Measurements from ENCODE around the gene ADAMTSL1. TPM values are rescaled to one million over a fixed set of nuclear protein-coding genes. Genes with fewer than 3 reads are reported as not detected.

ADAMTSL1 gene
- total RNA-seq, 6 donors from 2014 or later, result 0.44 to 6.4 (median 2.3) TPM; not detected in 1

DNA sequence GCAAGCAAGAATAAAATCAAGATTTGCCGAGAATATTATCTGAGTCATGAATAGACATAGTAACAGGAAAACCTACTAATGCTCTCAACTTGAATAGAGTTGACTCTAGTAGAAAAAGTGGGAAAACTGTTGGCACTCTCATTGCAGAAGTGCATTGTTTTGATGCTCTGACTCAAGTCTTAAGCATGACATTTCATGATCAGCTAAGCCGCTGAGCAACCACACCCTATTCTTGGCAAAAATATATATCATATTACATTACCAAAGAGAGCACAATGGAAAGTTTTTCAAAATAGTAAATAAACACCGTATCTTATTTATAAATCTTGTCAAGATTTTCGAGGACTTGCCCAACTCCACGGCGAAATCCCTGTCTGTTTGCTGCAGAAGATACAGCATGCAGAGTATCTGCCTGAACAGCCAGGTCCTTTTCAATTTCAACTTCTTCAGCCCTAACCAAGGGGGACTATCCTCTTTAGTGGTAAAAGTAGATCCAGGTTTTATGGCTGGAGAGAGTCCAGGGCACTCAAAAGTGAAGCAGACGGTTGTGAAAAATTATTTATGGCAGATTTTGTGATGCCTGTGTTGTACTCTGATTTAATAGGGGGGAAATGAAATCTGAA is 13.9 kb upstream of the ADAMTSL1 start:
- no peak overlapping the region for H3K27ac ChIP-seq
- no peak for TF ChIP-seq EP300 (IDR thresholded peaks at IDR 0.05)
- no peak for TF ChIP-seq POLR2A (IDR thresholded peaks at IDR 0.05)
- TF ChIP-seq, protein P1, sequence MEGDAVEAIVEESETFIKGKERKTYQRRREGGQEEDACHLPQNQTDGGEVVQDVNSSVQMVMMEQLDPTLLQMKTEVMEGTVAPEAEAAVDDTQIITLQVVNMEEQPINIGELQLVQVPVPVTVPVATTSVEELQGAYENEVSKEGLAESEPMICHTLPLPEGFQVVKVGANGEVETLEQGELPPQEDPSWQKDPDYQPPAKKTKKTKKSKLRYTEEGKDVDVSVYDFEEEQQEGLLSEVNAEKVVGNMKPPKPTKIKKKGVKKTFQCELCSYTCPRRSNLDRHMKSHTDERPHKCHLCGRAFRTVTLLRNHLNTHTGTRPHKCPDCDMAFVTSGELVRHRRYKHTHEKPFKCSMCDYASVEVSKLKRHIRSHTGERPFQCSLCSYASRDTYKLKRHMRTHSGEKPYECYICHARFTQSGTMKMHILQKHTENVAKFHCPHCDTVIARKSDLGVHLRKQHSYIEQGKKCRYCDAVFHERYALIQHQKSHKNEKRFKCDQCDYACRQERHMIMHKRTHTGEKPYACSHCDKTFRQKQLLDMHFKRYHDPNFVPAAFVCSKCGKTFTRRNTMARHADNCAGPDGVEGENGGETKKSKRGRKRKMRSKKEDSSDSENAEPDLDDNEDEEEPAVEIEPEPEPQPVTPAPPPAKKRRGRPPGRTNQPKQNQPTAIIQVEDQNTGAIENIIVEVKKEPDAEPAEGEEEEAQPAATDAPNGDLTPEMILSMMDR (IDR thresholded peaks at IDR 0.05), result no peak
- no peak for TF ChIP-seq POLR2AphosphoS5 (IDR thresholded peaks at IDR 0.05)
- H3K36me3 ChIP-seq, result no peaks in the 10 kb centered on the region
- H3K4me3 ChIP-seq, result no peak overlapping the region
- H3K4me1 ChIP-seq, result no peaks in the 10 kb centered on the region
- DNase-seq, result no peak
- peak in 1 of 2 donors; percentile 86 for ATAC-seq (ENCODE audit: low FRiP score in 2 of 2)
- H3K9me3 ChIP-seq, result no peaks in the 10 kb centered on the region
- WGBS, 2 donors, result 73 to 78% methylated on average over 7 of the region's 7 CpGs
- H3K27me3 ChIP-seq, result no peaks in the 10 kb centered on the region

DNA sequence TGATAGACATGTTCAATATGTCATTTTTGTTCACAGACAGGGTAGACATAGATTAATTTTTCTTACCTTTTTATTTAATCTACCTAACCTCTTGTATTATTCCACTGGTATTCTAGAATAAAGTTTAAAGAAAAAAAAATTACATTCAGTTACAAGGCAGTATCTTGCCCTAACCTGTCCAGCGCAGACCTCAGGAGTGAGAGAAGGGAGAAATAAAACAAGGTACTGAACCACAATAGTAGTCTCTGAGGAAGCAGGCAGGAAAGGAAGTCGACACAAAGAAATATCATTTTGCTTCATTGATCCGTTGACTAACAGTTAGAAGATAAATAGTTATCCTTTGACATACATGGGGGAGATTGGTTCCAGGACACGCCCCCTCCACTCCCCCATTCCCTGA is 12.5 kb upstream of the ADAMTSL1 start:
- ATAC-seq (ENCODE audit: low FRiP score in 2 of 2), result no peak
- 59 to 79% methylated on average over 4 of the region's 4 CpGs for WGBS, 2 donors
- TF ChIP-seq POLR2AphosphoS5 (IDR thresholded peaks at IDR 0.05) (no peak), EP300 (IDR thresholded peaks at IDR 0.05) (no peak), POLR2A (IDR thresholded peaks at IDR 0.05) (no peak)
- TF ChIP-seq, protein P1 (IDR thresholded peaks at IDR 0.05), result no peak
- H3K36me3 ChIP-seq, result no peaks in the 10 kb centered on the region
- H3K4me3 ChIP-seq, result no peak overlapping the region
- H3K27ac ChIP-seq, result no peak overlapping the region
- H3K9me3 ChIP-seq, result no peaks in the 10 kb centered on the region
- DNase-seq, result no peak
- no peaks in the 10 kb centered on the region for H3K27me3 ChIP-seq
- no peaks in the 10 kb centered on the region for H3K4me1 ChIP-seq

DNA sequence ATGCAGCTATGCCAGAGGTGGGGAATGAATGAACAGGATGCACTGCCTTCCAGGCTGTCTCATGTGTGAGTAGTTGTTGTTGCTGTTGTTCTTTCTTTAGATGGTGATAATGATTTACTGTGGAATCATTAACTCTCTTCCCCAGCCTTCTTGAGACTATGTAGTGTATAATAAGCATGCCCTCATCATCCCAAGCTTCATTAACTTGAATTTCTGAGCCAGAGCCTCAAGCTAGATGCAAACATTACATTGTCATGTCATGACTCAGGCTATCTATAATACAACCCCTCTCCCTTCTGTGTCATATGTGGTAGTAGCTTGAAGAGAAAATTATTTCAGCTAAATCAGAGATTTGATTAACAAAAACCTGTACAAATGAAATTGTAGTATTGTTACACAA is 10.0 kb upstream of the ADAMTSL1 start:
- Histone ChIP-seq H3K4me1 (no peaks in the 10 kb centered on the region), H3K4me3 (no peak overlapping the region), H3K36me3 (no peaks in the 10 kb centered on the region), H3K27ac (no peak overlapping the region), H3K27me3 (no peaks in the 10 kb centered on the region), H3K9me3 (no peaks in the 10 kb centered on the region)
- no peak for TF ChIP-seq POLR2A (IDR thresholded peaks at IDR 0.05)
- no peak for TF ChIP-seq POLR2AphosphoS5 (IDR thresholded peaks at IDR 0.05)
- TF ChIP-seq EP300 (IDR thresholded peaks at IDR 0.05), result no peak
- ATAC-seq (ENCODE audit: low FRiP score in 2 of 2) (no peak), DNase-seq (no peak)

DNA sequence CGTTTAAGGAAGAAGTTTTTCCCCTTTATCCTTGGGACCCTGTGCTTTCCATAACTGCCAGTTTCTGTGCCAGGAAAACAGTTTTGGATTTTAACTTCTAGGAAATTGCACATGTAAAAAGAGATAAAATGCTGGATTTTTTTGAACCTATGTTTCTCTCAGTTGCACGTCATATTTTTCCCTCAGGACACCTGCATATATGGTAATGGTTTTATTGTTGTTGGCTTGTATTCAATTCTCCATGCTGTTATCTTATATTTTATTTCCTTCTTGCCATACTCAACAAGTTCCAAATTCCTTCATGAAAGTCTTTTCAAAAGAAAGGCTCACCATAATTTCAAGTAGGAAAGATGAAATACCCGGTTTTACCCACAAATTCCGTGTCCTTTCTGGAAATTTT is 7.9 kb upstream of the ADAMTSL1 start:
- no peak overlapping the region for H3K4me3 ChIP-seq
- ATAC-seq (ENCODE audit: low FRiP score in 2 of 2), result no peak
- WGBS, 2 donors, result 76 to 78% methylated on average over 4 of the region's 4 CpGs
- H3K27ac ChIP-seq, result no peak overlapping the region
- H3K9me3 ChIP-seq, result no peaks in the 10 kb centered on the region
- no peaks in the 10 kb centered on the region for H3K4me1 ChIP-seq
- no peak for DNase-seq
- no peaks in the 10 kb centered on the region for H3K27me3 ChIP-seq
- H3K36me3 ChIP-seq, result no peaks in the 10 kb centered on the region
- no peak for TF ChIP-seq POLR2A (IDR thresholded peaks at IDR 0.05)
- TF ChIP-seq, protein P1 (IDR thresholded peaks at IDR 0.05), result no peak
- TF ChIP-seq POLR2AphosphoS5 (IDR thresholded peaks at IDR 0.05), result no peak
- TF ChIP-seq EP300 (IDR thresholded peaks at IDR 0.05), result no peak

DNA sequence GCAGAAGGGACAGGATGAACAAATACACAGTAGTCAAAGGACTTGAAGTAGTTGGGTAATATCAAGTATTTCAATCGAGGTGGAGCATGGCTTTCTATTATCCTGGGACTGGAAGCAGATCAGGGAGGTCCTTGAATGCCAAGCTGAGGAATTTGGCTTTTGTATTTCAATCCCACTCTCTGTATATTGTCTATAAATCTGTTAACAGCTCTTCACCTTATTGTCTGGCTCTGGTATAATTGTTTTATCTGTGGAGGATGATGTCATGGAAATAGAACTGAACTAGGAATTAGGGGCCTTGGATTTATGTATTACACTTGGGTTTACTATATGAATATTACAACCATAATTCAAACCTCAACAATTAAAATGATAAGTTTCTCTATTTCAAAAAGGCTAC is 6.3 kb upstream of the ADAMTSL1 start:
- Histone ChIP-seq H3K36me3 (no peaks in the 10 kb centered on the region), H3K4me1 (no peaks in the 10 kb centered on the region), H3K9me3 (no peaks in the 10 kb centered on the region), H3K27me3 (no peaks in the 10 kb centered on the region), H3K27ac (no peak overlapping the region), H3K4me3 (no peak overlapping the region)
- WGBS, 2 donors, result 21 to 57% methylated on average over 1 of the region's 1 CpG
- DNase-seq (no peak), ATAC-seq (ENCODE audit: low FRiP score in 2 of 2) (no peak)
- no peak for TF ChIP-seq POLR2AphosphoS5 (IDR thresholded peaks at IDR 0.05)
- TF ChIP-seq, protein P1 (IDR thresholded peaks at IDR 0.05), result no peak
- no peak for TF ChIP-seq POLR2A (IDR thresholded peaks at IDR 0.05)
- TF ChIP-seq EP300 (IDR thresholded peaks at IDR 0.05), result no peak
